ENCODE results near the gene ANKRD10. TPM values are rescaled to one million over a fixed set of nuclear protein-coding genes. Genes with fewer than 3 reads are reported as not detected.

Gene ANKRD10
- total RNA-seq, 1 experiment from 2014 or later, result 219 TPM

GRCh38 chr13:110863685-110864084 lies 51.2 kb downstream of the ANKRD10 start:
- Mint-ChIP-seq H3K4me3 (no peak overlapping the region), H3K9me3 (peaks cover 4% of the 10 kb centered on the region; the same call in 1 of the 2 replicates), H3K36me3 (no peaks in the 10 kb centered on the region), H3K4me1 (peaks cover 3% of the 10 kb centered on the region; the same call in 1 of the 2 replicates), H3K27me3 (ENCODE audit: low read depth) (peaks cover 2% of the 10 kb centered on the region; the same call in 1 of the 2 replicates), H3K27ac (no peak overlapping the region)
- no peak for TF ChIP-seq ERG (CRISPR knock-in tag; IDR thresholded peaks at IDR 0.05)
- TF ChIP-seq HMGXB4 (CRISPR knock-in tag; IDR thresholded peaks at IDR 0.05), result no peak
- TF ChIP-seq ARID4B (CRISPR knock-in tag; IDR thresholded peaks at IDR 0.05; ENCODE audit: borderline replicate concordance), result no peak
- no peak for TF ChIP-seq JAZF1 (CRISPR knock-in tag; IDR thresholded peaks at IDR 0.05)
- TF ChIP-seq GRHL2 (CRISPR knock-in tag; IDR thresholded peaks at IDR 0.05; ENCODE audit: insufficient replicate concordance, severe bottlenecking), result no peak
- no peak for TF ChIP-seq ZBTB21 (CRISPR knock-in tag; IDR thresholded peaks at IDR 0.05; ENCODE audit: borderline replicate concordance)
- TF ChIP-seq FOXP1 (CRISPR knock-in tag; IDR thresholded peaks at IDR 0.05; ENCODE audit: borderline replicate concordance), result no peak
- ChIA-PET POLR2A (no interaction called here), CTCF (no interaction called here)
- DNase-seq (ENCODE audit: low spot score), result no peak
- ATAC-seq, result no peak

GRCh38 chr13:110860983-110861382 lies 53.9 kb downstream of the ANKRD10 start:
- Mint-ChIP-seq H3K27me3 (ENCODE audit: low read depth) (peaks cover 3% of the 10 kb centered on the region; the same call in 1 of the 2 replicates), H3K4me1 (peaks cover 3% of the 10 kb centered on the region; the same call in 1 of the 2 replicates), H3K36me3 (peaks cover 5% of the 10 kb centered on the region; the same call in 1 of the 2 replicates), H3K4me3 (no peak overlapping the region), H3K27ac (no peak overlapping the region), H3K9me3 (peaks cover 28% of the 10 kb centered on the region)
- no peak for ATAC-seq
- ChIA-PET CTCF (no interaction called here), POLR2A (no interaction called here)
- DNase-seq (ENCODE audit: low spot score), result no peak
- TF ChIP-seq ATF2 (CRISPR knock-in tag; IDR thresholded peaks at IDR 0.05; ENCODE audit: borderline replicate concordance, low read depth) (no peak), TEAD4 (CRISPR knock-in tag; IDR thresholded peaks at IDR 0.05) (no peak), ZMAT4 (CRISPR knock-in tag; IDR thresholded peaks at IDR 0.05) (no peak), ZNF317 (CRISPR knock-in tag; IDR thresholded peaks at IDR 0.05; ENCODE audit: borderline replicate concordance, low read depth) (no peak)
